Lower lobe of right lung (tissue), 2 donors: ENCODE results near the gene ZSCAN4. TPM values are rescaled to one million over a fixed set of nuclear protein-coding genes. Genes with fewer than 3 reads are reported as not detected.

Source experiments
- ATAC-seq, 2 donors: fragments of 200-7000 bp; cut with Tn5 transposase; one replicate each; pipeline ENCODE4 v1.9.1; 2020 to 2022; ENCODE audit warnings: mild to moderate bottlenecking in 2 of 2, moderate library complexity in 2 of 2
- DNase-seq: peaks from one replicate; pipeline ENCODE4 v3.0.0-alpha.2; 2020
- H3K27ac ChIP-seq: fragments of 200-600 bp; one replicate; pipeline ENCODE4 v1.8.0; 2022
- H3K27me3 ChIP-seq: fragments of 200-600 bp; one replicate; pipeline ENCODE4 v1.8.0; 2022; ENCODE audit warnings: low read depth
- H3K36me3 ChIP-seq: fragments of 200-600 bp; one replicate; pipeline ENCODE4 v1.8.0; 2022; ENCODE audit warnings: mild to moderate bottlenecking
- H3K4me1 ChIP-seq: fragments of 200-600 bp; one replicate; pipeline ENCODE4 v1.8.0; 2022
- H3K4me3 ChIP-seq: fragments of 200-600 bp; one replicate; pipeline ENCODE4 v1.8.0; 2022; ENCODE audit warnings: mild to moderate bottlenecking
- H3K9me3 ChIP-seq: fragments of 200-600 bp; one replicate; pipeline ENCODE4 v1.8.0; 2022
- CTCF ChIP-seq: fragments of 200-600 bp; IDR thresholded peaks from one replicate; pipeline ENCODE4 v1.8.0; 2022; ENCODE audit warnings: antibody characterized with exemption, mild to moderate bottlenecking
- intact Hi-C: fragments of 100-400 bp; cut with DNase I; formaldehyde crosslinking; loops from one replicate; pipeline ENCODE4 v1.11.0; 2022
- total RNA-seq: library from RNA; stranded (reverse); fragmentation: NEBNext Ultra II Directional; extraction: Animal tissue kit (Norgen Biotek cat#: 25700); gene quantifications from one replicate; pipeline ENCODE4 v1.2.1, GENCODE V29; 2021
- donor health status: DM: no; HTN: yes; CAD: no; lungs with severe emphysema.

ZSCAN4 gene
- total RNA-seq, 1 donor from 2014 or later, result 0.24 TPM

GRCh38 chr19:57665261-57665806 is 3.4 kb upstream of the ZSCAN4 start:
- ATAC-seq (no peak), DNase-seq (no peak)
- TF ChIP-seq CTCF, result no peak

GRCh38 chr19:57667228-57667627 is 1.5 kb upstream of the ZSCAN4 start:
- Histone ChIP-seq H3K9me3 (no peaks in the 10 kb centered on the region), H3K27me3 (peaks cover 27% of the 10 kb centered on the region), H3K4me3 (no peak overlapping the region), H3K27ac (no peak overlapping the region), H3K36me3 (no peaks in the 10 kb centered on the region), H3K4me1 (peaks cover 9% of the 10 kb centered on the region)
- intact Hi-C loops, result no loop called here
- no peak for TF ChIP-seq CTCF
- no peak for DNase-seq
- ATAC-seq, result no peak

More at GRCh38 chr19:57665261-57665806, 3.4 kb upstream of the ZSCAN4 start:
- Histone ChIP-seq H3K9me3 (no peaks in the 10 kb centered on the region), H3K36me3 (no peaks in the 10 kb centered on the region), H3K4me1 (peaks cover 9% of the 10 kb centered on the region), H3K27me3 (peaks cover 27% of the 10 kb centered on the region), H3K4me3 (no peak overlapping the region), H3K27ac (no peak overlapping the region)
- intact Hi-C loops, result no loop called here

GRCh38 chr19:57671124-57671895 is 2.6 kb downstream of the ZSCAN4 start:
- DNase-seq, result no peak
- no peak for TF ChIP-seq CTCF
- Histone ChIP-seq H3K4me1 (no peaks in the 10 kb centered on the region), H3K27me3 (peaks cover 8% of the 10 kb centered on the region), H3K36me3 (no peaks in the 10 kb centered on the region), H3K4me3 (no peak overlapping the region), H3K27ac (no peak overlapping the region), H3K9me3 (no peaks in the 10 kb centered on the region)
- intact Hi-C loops, result no loop called here
- ATAC-seq, result no peak

- peaks cover 5% of the 10 kb centered on the region for H3K27me3 ChIP-seq
- TF ChIP-seq CTCF, result no peak
- DNase-seq, result no peak
- intact Hi-C loops, result no loop called here
- H3K4me1 ChIP-seq, result no peaks in the 10 kb centered on the region
- no peak overlapping the region for H3K27ac ChIP-seq
- H3K4me3 ChIP-seq, result no peak overlapping the region
- H3K36me3 ChIP-seq, result no peaks in the 10 kb centered on the region
- no peak for ATAC-seq
- H3K9me3 ChIP-seq, result no peaks in the 10 kb centered on the region
These were observed 3.7 kb downstream of the ZSCAN4 start for GRCh38 chr19:57672466-57672865.

GRCh38 chr19:57675881-57676280 is 7.1 kb downstream of the ZSCAN4 start:
- Histone ChIP-seq H3K4me3 (no peak overlapping the region), H3K27me3 (no peaks in the 10 kb centered on the region), H3K4me1 (no peaks in the 10 kb centered on the region), H3K9me3 (no peaks in the 10 kb centered on the region), H3K36me3 (no peaks in the 10 kb centered on the region), H3K27ac (no peak overlapping the region)
- no peak for ATAC-seq
- intact Hi-C loops, result no loop called here
- TF ChIP-seq CTCF, result no peak
- no peak for DNase-seq
